K562 (cell line): ENCODE results near the gene MBIP. TPM values are rescaled to one million over a fixed set of nuclear protein-coding genes. Genes with fewer than 3 reads are reported as not detected.

Experiments used
- ATAC-seq: fragments of 200-7000 bp; cut with Tn5 transposase; 3 replicates; pipeline ENCODE4 v1.9.1; 2020; ENCODE audit warnings: moderate library complexity
- BruUV-seq: library from RNA; stranded (reverse); fragments of 400-500 nt; replicated peaks from 2 replicates; lab custom pipeline; 2021; lab: Mats Ljungman, UMichigan
- CTCF ChIA-PET: fragments of 300-600 bp; formaldehyde crosslinking; extraction: SDS; loops from one replicate; lab custom pipeline; 2021; ENCODE audit warnings: low intra/inter-chr PET ratio; lab: Yijun Ruan, JAX
- POLR2A ChIA-PET: fragments of 300-600, 350-650 bp; sonication (Branson Sonifier 250); formaldehyde crosslinking; extraction: SDS; loops from one replicate; lab custom pipeline; 2021; ENCODE audit warnings: antibody characterized with exemption, inconsistent platforms; lab: Yijun Ruan, JAX
- DNase-seq, 4 experiments: peaks; one replicate each; pipeline versions ENCODE4 v3.0.0 to v3.0.0-alpha.2; 2011 to 2018; ENCODE audit warnings: low spot score in 3 of 4, mixed read lengths in 3 of 4; ENCODE audit errors: extremely low read depth in 1 of 4
- FAIRE-seq: peaks from 2 replicates; lab custom pipeline; 2011; peaks lifted over from hg19 to GRCh38; lab: Jason Lieb, UNC
- H2AFZ ChIP-seq: 2 replicates; pipeline ENCODE4 v1.6.0; 2011; ENCODE audit warnings: low read depth, low read length, control low read depth, inconsistent platforms
- H3K27ac ChIP-seq: fragments of 200-600 bp; 3 replicates; pipeline ENCODE4 v1.8.0; 2011; ENCODE audit warnings: low read depth, mild to moderate bottlenecking, control low read depth, inconsistent platforms, low read length, moderate library complexity, mixed read lengths; ENCODE audit errors: extremely low read depth
- H3K27me3 ChIP-seq, 2 experiments: fragments of 300-600 bp in 1 of 2; 2 replicates in 1 of 2; 3 replicates in 1 of 2; pipeline versions ENCODE4 v1.6.0 to v1.8.0; 2011; ENCODE audit warnings: inconsistent platforms in 2 of 2, low read length in 2 of 2, mild to moderate bottlenecking in 1 of 2, mixed read lengths in 1 of 2, moderate library complexity in 1 of 2; ENCODE audit not compliant: control insufficient read depth in 2 of 2, insufficient read depth in 2 of 2
- H3K36me3 ChIP-seq: fragments of 300-600 bp; 3 replicates; pipeline ENCODE4 v1.8.0; 2011; ENCODE audit warnings: mild to moderate bottlenecking, low read length, inconsistent platforms; ENCODE audit not compliant: control insufficient read depth, insufficient read depth
- H3K4me1 ChIP-seq, 2 experiments: fragments of 200-600 bp in 1 of 2; replicated peaks in 1 of 2; 2 replicates in 1 of 2; 3 replicates in 1 of 2; pipeline versions ENCODE4 v1.5.1 to v1.8.0; 2011; ENCODE audit warnings: inconsistent platforms in 2 of 2, low read length in 2 of 2, mild to moderate bottlenecking in 1 of 2, mixed read lengths in 1 of 2, moderate library complexity in 1 of 2; ENCODE audit not compliant: control insufficient read depth in 2 of 2, insufficient read depth in 2 of 2
- H3K4me2 ChIP-seq: 2 replicates; pipeline ENCODE4 v1.6.1; 2011; ENCODE audit warnings: low read length, control low read depth, inconsistent platforms, mixed read lengths; ENCODE audit not compliant: insufficient read depth
- H3K4me3 ChIP-seq: fragments of 200-600 bp; sonication (generic), shearing (Covaris generic); 2 replicates; pipeline ENCODE4 v1.5.1; 2016; ENCODE audit warnings: control low read depth, inconsistent platforms
- H3K79me2 ChIP-seq: fragments of 200-600 bp; 3 replicates; pipeline ENCODE4 v1.8.0; 2011; ENCODE audit warnings: low read length, inconsistent platforms; ENCODE audit not compliant: control insufficient read depth, insufficient read depth
- H3K9ac ChIP-seq, 2 experiments: 2 replicates each; pipeline versions ENCODE4 v1.6.0 to v1.6.1; 2011; ENCODE audit warnings: low read depth in 2 of 2, low read length in 2 of 2, control low read depth in 1 of 2, inconsistent platforms in 1 of 2, mild to moderate bottlenecking in 1 of 2, mixed read lengths in 1 of 2; ENCODE audit not compliant: insufficient read depth in 1 of 2
- H3K9me1 ChIP-seq: one replicate; pipeline ENCODE4 v1.6.0; 2011; ENCODE audit warnings: inconsistent platforms, mild to moderate bottlenecking, low read length, moderate library complexity; ENCODE audit not compliant: control insufficient read depth, insufficient read depth
- H3K9me3 ChIP-seq: replicated peaks from 2 replicates; pipeline ENCODE4 v1.5.1; 2011; ENCODE audit warnings: low read depth, low read length, inconsistent platforms; ENCODE audit not compliant: control insufficient read depth, insufficient read depth
- H4K20me1 ChIP-seq: replicated peaks from 2 replicates; pipeline ENCODE4 v1.6.1; 2011; ENCODE audit warnings: low read length, inconsistent platforms, mixed read lengths; ENCODE audit not compliant: control insufficient read depth, insufficient read depth
- ARID3B ChIP-seq: fragments of 250-450 bp; sonication (Bioruptor Pico); IDR thresholded peaks from 2 replicates; pipeline ENCODE4 v1.4.0; 2020; ENCODE audit warnings: borderline replicate concordance
- CGGBP1 ChIP-seq: fragments of 250-450 bp; sonication (Bioruptor Pico); IDR thresholded peaks from 2 replicates; pipeline ENCODE4 v1.9.0; 2021; ENCODE audit warnings: mild to moderate bottlenecking
- TARDBP ChIP-seq: fragments of 450-650 bp; IDR thresholded peaks from 2 replicates; pipeline ENCODE4 v1.6.1; 2016
- ZNF316 ChIP-seq: fragments of 450-650 bp; IDR thresholded peaks from 2 replicates; pipeline ENCODE4 v1.6.1; 2016
- ZNF785 ChIP-seq: fragments of 250-450 bp; sonication (Bioruptor Pico); IDR thresholded peaks from 2 replicates; pipeline ENCODE4 v1.4.0; 2020; ENCODE audit warnings: mild to moderate bottlenecking
- WGBS: fragments of 100-300 bp; shearing (Covaris generic); methylation state at CpG from one replicate; pipeline ENCODE4 v1.1.6; 2016; ENCODE audit warnings: low coverage, mixed read lengths; ENCODE audit not compliant: insufficient coverage; ENCODE audit errors: missing lambda C conversion rate; 5-methylcytosine and 5-hydroxymethylcytosine counted together
- in situ Hi-C: fragments of 300-500 bp; cut with MboI; formaldehyde crosslinking; loops from 4 replicates; pipeline ENCODE4 v1.15.0; 2018; ENCODE audit warnings: inconsistent platforms, mixed read lengths
- intact Hi-C: fragments of 100-400 bp; cut with micrococcal nuclease; formaldehyde crosslinking; loops from 2 replicates; pipeline ENCODE4 v1.14.2; 2022
- polyA plus RNA-seq, 8 experiments: library from polyadenylated mRNA; depleted of rRNA in 4 of 8; stranded (reverse) in 5 of 8; unstranded in 3 of 8; fragments of >200 nt; fragmentation: Nextera tagmentation in 2 of 8; fragmentation: Illumina TruSeq in 1 of 8; extraction: Ambion mirVana in 2 of 8; extraction: Trizol in 1 of 8; gene quantifications; 2 replicates each; pipeline versions ENCODE4 v1.2.1 to v1.2.3, GENCODE V29; 2011 to 2014; ENCODE audit warnings: inconsistent platforms in 1 of 8, missing spikeins in 1 of 8
- total RNA-seq, 7 experiments: library from RNA; depleted of rRNA in 6 of 7; stranded (reverse); fragments of >200 nt in 6 of 7; fragmentation: Illumina TruSeq in 2 of 7; extraction: Trizol in 2 of 7; gene quantifications; 2 replicates each; pipeline versions ENCODE4 v1.2.1 to v1.2.3, GENCODE V29; 2011 to 2021; ENCODE audit warnings: low replicate concordance in 1 of 7

The MBIP gene
- total and polyA plus RNA-seq, 9 of the 15 experiments (the other 6 are each of a cell fraction or from before 2014, with no cell fraction given): 8.4 to 31.1 (median 19.4) TPM

GRCh38 chr14:36294543-36294942 is 25.9 kb downstream of the MBIP start:
- DNase-seq: no peak
- no peaks in the 10 kb centered on the region for H3K79me2 ChIP-seq
- H3K27me3 ChIP-seq: no peaks in the 10 kb centered on the region
- no peak overlapping the region for H3K9ac ChIP-seq
- H3K4me2 ChIP-seq: no peak overlapping the region
- ChIA-PET CTCF (no interaction called here), POLR2A (interaction anchor here (0.7 kb wide), 1 partner anchor 36 kb away, joined by 3 read pairs; no protein-coding TSS in a partner anchor)
- H3K9me1 ChIP-seq: no peaks in the 10 kb centered on the region
- intact Hi-C loops: no loop called here
- ATAC-seq: no peak
- H2AFZ ChIP-seq: no peak overlapping the region
- FAIRE-seq: no peak
- no peaks in the 10 kb centered on the region for H4K20me1 ChIP-seq
- H3K9me3 ChIP-seq: no peaks in the 10 kb centered on the region
- H3K4me3 ChIP-seq: no peak overlapping the region
- TF ChIP-seq ZNF316: 0 out of 2 replicates have a peak, but pooled peaks have one; percentile 9
- no peak for TF ChIP-seq TARDBP
- 84% methylated on average over 4 of the region's 4 CpGs for WGBS
- peaks cover 27% of the 10 kb centered on the region for H3K36me3 ChIP-seq
- in situ Hi-C loops: no loop called here
- no peak overlapping the region for H3K27ac ChIP-seq
- BruUV-seq: no TSS peak
- H3K4me1 ChIP-seq: no peaks in the 10 kb centered on the region

GRCh38 chr14:36293824-36294223 is 26.6 kb downstream of the MBIP start:
- no peaks in the 10 kb centered on the region for H3K9me1 ChIP-seq
- H2AFZ ChIP-seq: no peak overlapping the region
- 0% methylated on average over 1 of the region's 1 CpG for WGBS

More at GRCh38 chr14:36293824-36294223, 26.6 kb downstream of the MBIP start:
- Histone ChIP-seq H3K9me3 (no peaks in the 10 kb centered on the region), H3K4me1 (no peaks in the 10 kb centered on the region; a peak in 1 of 5 replicates), H3K4me2 (no peak overlapping the region), H3K4me3 (no peak overlapping the region), H4K20me1 (no peaks in the 10 kb centered on the region), H3K36me3 (peaks cover 21% of the 10 kb centered on the region), H3K27me3 (no peaks in the 10 kb centered on the region), H3K27ac (no peak overlapping the region), H3K9ac (no peak overlapping the region), H3K79me2 (no peaks in the 10 kb centered on the region)
- BruUV-seq: no TSS peak
- ATAC-seq (no peak), DNase-seq (no peak), FAIRE-seq (no peak)
- TF ChIP-seq CGGBP1 (CRISPR knock-in tag) (no peak), ZNF785 (CRISPR knock-in tag) (no peak), ARID3B (CRISPR knock-in tag) (no peak)
- intact Hi-C loops (no loop called here), in situ Hi-C loops (no loop called here)
- ChIA-PET POLR2A (interaction anchor here (0.7 to 0.9 kb wide), 2 partner anchors 8 to 37 kb away, joined by 3 read pairs; no protein-coding TSS in a partner anchor), CTCF (no interaction called here)
